G401 (cell line): Measurements from ENCODE around the gene PPP6R2. TPM values are rescaled to one million over a fixed set of nuclear protein-coding genes. Genes with fewer than 3 reads are reported as not detected.

Experiments used
- DNase-seq: peaks from one replicate; pipeline ENCODE4 v3.0.0-alpha.2; 2015; ENCODE audit warnings: low spot score
- in situ Hi-C: cut with HindIII; loops from 2 replicates; pipeline ENCODE4 v1.10.0; 2016; ENCODE audit warnings: low sequenced_read_pairs, mixed read lengths
- total RNA-seq: library from RNA; depleted of rRNA; stranded (reverse); fragments of >200 nt; shearing (Covaris generic); gene quantifications from 2 replicates; pipeline ENCODE4 v1.2.3, GENCODE V29; 2014

The PPP6R2 gene
- total RNA-seq, 1 experiment from 2014 or later: 77.8 TPM

DNA sequence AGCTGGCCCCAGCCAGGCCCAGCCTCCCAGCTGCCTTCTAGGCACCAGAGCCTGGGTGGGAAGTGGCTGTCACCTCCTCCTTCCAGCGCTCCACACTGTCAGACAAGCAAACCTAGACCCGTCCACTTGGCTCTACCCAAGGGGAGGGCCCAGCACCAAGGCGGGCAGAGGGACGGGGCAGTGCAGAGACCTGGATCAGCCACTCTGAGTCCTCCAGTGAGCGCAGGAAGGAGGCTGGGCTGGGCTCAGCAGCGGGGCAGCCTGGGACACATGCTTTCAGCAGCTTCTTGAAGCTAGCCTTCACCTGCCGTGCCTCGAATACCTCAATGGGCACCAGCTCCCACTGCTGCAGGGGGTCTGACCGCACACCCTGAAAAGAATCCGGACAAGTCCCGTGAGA lies 112.9 kb downstream of the PPP6R2 start:
- DNase-seq: no peak
- in situ Hi-C loops: no loop called here

DNA sequence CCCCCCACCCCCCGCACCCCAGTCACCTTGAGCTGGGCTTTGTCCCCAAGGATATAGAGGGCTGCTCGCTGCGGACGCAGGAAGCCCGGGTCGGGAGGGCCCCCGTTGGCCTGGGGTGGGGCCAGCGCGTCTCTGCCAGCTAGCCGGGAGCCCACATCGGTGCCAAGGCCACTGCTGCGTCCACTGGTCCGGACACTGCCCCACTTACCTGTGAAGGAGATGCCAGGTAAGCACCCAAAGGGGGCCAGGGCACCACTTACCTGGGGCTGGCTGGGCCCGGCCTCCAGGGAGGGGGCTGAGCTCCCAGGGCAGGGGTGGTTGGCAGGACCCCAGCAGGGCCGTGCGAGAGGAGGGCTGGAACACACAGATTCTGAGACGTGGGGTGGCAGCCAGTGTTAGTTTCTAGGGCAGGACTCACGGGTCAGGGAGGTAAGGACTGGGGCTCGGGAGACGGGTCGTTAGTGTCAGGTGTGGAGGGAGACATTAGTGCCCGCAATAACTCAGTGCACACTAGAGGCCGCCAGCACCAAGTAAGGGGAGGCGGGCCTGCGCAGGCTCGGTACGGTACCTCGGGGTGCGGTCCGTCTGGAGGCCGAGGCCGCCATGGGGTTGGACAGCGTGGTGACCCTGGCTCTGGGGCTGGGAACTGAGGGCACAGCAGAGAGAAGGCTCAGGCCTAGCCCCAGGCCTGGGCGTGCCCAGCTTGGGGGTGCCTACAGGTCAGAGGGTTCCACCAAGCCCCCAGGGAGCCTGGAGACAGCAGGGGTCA lies 113.5 kb downstream of the PPP6R2 start:
- DNase-seq: no peak
- in situ Hi-C loops: no loop called here

DNA sequence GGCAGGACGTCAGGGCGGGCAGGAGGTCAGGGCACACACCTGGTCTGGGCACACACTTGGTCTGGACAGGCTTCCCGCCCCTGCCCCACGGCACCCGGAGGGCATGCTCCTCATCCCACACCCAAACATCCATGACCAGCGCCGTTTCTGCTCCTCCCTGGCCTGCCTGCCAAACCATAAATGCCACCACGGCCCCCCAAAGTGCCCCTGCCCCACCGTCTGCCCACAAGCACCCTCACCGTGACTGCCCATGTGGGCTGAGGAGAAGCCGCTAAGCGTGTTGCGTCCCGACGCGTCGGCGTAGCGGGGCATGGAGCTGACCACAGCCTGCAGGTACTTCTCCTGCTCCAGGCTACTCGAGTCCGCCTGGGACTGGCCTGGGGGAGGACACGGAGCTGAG lies 115.9 kb downstream of the PPP6R2 start:
- in situ Hi-C loops: no loop called here
- no peak for DNase-seq

DNA sequence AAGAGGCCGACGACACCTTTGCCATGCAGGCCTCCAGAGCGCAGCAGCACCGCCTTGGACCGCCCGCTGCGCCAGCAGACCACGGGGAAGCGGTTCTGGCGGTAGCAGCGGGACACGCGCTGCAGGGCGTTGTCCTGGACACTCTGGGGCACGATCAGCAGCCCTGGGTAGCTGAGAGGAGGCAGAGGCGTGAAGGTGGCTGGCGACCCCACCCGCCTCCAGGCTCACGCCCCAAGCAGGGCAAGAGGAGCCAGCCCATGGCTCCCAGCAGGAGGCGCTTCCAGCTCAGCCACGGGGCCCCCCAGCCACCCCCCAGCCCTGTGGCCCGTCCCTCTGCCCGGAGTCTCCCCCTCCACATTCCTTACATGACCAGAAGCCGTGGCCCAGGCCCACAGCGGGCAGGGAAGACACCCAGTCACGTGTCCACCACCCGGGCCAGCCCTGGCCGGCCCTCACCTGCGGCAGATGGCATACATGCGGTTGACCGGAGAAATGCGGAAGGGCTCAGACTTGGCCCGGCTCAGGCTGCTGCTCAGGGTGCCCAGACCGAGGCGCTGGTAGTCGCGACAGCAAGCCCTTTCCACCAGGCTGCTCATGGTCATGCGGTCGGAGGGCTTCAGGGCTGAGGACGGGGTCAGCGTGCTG lies 116.5 kb downstream of the PPP6R2 start:
- DNase-seq: peak; percentile 94
- in situ Hi-C loops: no loop called here

DNA sequence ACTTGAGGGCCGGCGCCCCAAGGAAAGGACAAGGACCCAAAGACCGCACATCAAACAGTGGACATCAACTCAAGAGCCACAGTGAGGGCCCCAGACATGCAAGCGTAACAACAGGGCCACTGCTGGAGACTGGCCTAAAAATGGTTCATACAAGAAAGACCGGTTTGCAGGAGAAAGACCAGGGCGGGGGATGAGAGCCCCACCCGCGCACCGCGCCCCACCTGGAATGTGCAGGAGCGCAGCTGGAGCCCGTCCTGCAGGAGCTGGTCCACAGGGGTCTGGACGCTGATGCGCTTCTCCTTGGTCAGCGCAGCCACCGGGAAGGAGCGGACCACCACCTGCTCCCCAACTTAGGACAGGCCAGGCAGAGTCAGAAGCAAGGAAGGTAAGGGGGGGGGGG lies 117.8 kb downstream of the PPP6R2 start:
- DNase-seq: no peak
- in situ Hi-C loops: no loop called here

DNA sequence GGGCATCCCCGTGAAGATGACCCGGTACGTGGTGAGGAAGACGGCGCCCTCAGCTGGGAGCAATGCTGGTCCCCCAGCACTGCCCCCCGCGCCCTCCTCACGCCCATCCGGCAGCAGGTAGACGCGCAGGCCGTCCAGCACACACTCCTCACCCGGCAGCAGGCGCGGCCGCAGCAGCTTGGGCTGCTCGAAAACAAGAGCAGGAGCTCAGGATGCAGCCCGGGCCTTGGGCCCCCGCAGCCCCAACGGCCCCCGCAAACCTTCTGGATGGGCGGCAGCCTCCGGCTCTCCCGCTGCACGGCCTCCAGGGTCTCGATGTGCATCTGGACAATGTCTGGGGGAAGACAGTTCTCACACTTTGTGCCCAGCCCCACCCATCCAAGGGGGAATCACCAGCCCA lies 118.4 kb downstream of the PPP6R2 start:
- no peak for DNase-seq
- in situ Hi-C loops: no loop called here

DNA sequence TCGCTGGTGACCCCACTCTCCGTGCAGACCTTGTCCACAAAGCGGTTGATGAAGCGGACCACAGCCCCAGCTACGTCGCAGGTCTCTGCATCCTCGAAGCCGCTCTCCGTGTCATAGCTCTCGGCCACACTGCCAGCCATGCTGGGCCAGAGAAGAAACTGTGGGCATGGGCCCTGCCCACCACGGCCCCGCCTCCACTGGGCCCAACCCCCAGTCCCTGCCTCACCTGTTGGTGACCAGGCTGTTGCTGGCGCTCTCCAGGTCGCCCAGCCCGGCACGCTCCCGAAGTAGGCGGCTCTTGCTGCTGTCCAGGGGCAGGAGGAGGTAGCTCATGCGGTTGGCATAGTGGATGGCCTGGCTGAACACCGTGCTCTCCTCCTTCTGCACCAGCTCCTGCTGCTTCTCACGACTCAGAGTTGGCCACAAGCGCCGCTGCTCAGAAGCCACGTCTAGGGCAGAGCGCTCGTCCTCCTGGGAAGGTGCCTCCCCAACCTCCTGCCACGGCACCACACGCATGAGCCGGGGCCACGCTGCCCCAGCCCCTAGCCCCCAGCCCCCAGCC lies 118.9 kb downstream of the PPP6R2 start:
- DNase-seq: peak; percentile 70
- in situ Hi-C loops: no loop called here

DNA sequence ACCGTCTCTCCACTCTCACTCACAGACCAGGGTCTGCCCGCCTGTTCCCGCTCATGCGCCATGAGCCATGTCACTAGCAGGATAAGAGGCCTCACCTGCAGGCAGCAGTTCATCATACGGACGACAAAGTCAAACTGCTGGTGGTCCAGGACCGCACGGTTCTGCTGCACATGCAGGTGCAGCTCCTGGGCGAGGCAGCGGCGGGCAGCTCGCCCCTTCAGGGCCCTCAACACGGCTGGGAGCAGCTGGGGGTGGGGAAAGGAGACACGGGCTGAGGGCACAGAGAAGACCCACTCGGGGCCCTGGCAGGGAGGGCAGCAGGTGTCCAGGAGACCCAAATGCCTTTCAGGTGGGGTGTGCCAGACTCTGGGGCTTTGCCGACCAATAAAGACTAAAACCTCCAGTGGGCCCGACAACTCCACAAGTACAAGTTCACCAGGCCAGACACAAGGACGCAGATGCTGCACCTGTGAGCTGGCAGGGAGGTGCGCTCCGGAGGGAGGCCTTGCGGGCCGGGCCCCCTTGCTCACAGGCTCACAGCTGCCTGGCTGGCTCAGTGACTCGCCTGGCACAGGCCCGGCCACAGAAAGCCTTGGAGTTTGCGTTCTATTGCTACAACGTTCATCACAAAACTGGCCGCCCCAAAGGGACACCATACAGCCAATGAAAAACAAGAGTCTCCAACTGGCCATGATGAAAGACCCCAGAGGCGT lies 120.2 kb downstream of the PPP6R2 start:
- in situ Hi-C loops: no loop called here

DNA sequence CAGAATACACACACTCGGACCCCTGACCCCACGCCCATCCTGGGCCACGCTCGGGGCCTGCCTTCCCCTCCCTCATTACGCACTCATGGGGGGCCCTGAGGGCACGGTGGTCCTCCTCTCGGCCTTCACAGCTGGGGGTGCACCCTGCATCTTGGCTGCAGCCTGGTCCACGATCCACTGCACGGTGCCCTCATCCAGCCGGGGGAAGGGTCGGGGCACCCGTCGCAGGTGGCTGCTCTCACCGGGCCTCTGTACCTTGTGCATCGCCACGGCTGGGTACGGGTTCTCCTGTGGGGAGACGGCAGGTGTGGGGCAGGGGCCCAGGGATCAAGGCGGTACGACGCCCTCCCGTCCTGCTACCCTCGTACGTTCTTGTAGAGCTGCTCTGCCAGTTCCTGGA lies 121.3 kb downstream of the PPP6R2 start:
- in situ Hi-C loops: no loop called here
- no peak for DNase-seq

More for the DNA sequence above, 120.2 kb downstream of the PPP6R2 start:
- DNase-seq: no peak

DNA sequence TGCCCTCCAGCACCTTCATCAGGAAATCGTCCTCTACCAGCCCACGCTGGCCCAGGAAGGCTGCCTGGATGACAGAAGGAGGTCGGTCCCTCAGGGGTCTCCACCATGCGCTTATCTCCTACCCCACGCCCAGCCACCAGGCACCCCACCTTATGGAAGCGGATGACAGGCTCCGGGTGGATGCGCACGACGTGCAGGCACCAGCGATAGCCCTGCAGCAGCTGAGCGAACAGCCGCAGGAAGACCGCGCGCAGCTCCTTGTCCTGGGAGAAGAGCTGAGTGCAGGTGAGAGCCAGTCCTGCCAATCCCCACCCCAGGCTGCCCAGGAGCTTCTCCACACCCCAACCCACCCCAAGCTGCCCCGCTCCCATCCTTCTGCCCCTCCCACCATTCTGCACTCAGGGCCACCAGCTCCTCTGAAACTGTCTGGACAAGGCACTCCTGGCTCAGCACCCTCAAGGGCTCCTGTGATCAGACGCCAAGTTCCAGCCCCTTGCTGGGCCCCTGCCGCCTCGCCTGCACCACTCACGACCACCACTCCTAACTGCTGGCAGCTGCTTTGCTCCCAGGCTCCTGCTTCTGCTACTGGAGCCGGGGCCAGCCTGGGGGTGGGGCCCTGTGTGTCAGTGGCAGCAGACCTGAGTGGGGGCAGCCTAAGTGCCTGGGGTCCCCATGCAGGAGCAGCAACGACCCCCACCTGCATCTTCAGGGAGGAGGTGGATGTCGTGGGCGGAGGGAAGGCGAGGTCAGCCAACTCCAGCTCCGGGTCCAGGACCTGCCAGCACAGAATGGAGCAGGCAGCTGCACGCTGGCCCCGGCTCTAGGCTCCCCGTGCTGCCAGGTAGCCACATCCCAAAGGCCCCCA lies 122.2 kb downstream of the PPP6R2 start:
- no peak for DNase-seq
- in situ Hi-C loops: no loop called here

DNA sequence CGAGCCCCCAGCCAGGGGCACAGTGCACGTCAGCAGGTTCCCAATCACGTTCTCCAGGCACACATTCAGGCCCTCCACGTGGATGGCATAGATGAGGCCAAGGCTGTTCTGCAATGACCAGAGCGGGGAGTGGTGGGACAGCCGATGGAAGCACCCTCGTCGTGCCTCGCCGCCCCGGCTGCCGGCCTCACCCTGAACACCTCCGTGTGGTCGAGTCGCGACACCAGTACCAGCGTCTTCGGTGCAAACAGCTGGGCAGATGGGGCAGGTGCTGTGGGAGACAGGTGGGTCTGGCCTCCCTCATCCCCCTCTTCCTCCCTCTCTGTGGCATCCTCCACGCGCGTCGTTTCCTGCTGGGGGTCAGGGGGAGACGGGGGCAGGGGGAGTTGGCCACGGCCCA lies 124.2 kb downstream of the PPP6R2 start:
- in situ Hi-C loops: no loop called here
- DNase-seq: no peak

DNA sequence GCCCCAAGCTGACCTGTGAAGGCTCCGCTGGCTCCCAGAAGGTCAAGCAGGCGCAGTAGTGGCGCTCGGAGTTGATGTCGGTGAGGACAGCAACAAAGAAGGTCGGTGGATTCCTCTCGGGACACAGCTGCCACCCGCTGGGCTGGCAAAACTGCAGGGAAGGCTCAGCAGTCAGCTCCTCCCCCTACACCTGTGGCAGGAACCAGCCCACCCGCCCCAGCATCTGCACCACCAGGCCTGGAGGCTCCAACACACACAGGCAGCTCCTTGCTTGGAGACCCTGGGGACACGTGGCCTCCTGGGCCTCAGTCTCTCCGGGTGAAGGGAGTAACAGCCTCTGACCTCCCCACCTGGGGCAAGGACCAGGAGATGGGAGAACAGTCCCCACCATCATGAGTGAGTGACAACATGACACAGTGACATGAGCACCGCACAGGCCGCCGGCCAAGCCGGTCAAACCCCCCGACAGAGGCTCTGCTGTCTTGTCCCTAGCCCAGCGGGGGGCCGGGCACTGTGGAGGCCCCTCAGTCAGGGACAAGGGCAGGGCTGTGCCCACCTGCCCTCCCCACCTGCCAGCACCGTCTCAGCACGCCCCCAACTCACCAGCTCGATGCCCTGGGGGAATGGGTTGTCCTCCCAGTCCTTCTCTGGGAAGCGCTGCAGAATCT lies 124.8 kb downstream of the PPP6R2 start:
- no peak for DNase-seq
- in situ Hi-C loops: no loop called here

DNA sequence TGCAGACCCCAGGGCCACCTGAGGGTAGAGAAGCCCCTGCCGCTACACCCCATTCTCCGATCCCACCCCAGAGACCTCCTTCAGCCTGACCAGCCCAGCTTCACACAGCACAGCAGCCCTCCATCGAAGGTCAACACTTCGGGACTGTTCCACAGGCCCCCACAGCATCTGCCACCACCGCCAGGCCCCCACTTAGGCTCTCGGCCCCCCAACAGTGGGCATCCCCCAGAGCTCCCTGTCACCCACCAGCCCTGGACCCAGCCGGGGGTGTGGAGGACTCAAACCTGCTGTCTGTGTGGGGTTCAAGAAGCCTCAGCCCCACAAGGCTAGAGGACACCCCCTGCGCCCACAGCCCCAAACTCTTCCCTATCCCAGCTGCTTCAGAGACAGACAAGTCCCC lies 125.5 kb downstream of the PPP6R2 start:
- in situ Hi-C loops: no loop called here
- no peak for DNase-seq

DNA sequence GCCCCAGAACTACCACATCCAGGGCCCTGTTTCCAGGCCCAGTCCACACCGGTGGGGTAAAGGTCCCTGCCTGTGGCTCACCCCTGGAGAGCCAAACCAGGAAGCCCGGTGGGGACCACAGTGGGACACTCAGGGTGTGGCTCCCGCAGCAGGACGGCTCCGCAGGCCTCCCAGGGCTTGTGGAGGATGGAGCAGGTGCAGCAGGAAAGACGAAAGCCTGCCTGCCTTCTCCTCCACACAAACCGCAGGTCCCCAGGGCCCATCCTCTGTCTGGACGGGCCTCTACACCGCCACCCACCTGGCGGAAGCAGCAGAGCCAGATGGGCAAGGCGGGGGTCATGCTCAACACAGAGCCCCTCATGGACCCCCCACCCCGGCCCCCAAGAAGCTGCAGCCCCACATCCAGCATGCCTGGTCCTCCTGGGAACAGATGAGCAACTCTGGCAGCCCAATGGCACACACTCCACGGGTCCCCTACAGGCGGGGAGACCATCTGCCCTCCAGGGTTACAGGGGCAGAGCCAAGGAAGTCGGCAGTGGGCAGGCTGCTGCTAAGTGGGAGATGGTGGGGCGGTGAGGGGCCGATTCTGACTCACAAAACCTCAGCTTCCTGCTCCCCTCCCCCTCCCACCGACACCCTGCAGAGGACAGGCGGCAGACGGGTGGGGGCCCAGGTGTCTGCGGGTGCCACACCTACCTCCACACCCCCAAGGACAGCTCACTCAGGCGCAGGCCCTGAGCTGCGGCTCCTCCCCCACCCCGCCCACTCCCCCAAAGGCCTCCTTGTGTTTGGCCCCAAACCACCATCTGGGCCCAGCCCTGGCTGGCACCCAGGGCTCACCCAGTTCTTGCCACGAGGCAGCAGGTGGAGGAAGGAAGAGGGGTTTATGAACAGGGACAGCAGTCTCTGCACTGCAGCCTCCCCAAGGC lies 126.5 kb downstream of the PPP6R2 start:
- DNase-seq: peak; percentile 59
- in situ Hi-C loops: no loop called here

DNA sequence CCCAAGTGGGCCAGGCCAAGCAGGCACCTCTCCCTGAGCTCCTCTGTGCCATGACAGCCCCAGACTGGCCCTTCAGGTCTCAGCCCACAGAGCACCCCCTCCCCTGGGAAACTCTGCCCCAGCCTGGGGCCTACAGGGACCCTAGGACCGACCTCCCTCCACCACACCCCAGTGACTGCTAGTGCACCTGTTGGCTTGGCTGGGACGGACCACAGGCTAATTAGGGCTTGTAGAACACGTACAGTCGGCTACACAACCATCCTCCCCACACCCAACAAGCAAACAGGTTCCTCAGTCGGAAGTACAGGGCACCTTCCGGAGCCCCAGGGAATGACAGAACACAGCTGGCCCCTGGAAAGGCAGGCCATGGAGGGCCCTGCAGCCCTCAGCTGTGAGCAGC lies 127.4 kb downstream of the PPP6R2 start:
- in situ Hi-C loops: no loop called here
- no peak for DNase-seq

DNA sequence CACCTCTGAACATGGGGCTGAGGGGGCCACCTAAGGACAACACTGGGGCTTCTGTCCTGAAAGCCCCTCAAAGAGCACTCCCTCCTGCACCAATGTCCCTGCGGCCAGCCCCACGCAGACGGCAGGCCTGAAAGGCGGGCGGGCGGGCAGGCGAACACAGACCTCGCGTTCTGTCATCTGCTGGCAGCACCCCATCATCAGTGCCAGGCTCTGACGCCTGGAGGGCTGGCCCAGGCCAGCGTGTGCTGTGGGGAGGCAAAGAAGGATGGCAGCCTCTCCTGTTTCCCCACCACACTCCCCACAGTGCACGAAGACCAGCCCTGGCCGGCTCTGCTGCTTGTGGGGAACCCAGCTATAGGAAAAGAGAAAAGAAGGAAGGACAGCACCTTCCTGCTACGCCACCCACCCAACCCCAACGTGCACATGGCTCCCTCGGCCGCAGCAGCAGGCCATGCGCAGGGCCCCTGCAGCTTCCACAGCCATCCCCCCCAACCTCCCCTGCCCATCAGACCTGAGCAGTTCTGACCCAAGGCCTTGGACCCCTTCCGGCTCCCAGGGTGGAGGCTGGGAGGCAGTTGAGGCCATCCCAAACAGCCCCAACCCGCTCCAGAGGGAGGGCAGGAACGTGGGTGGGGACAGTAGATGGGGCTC lies 128.2 kb downstream of the PPP6R2 start:
- DNase-seq: peak; percentile 79
- in situ Hi-C loops: no loop called here

DNA sequence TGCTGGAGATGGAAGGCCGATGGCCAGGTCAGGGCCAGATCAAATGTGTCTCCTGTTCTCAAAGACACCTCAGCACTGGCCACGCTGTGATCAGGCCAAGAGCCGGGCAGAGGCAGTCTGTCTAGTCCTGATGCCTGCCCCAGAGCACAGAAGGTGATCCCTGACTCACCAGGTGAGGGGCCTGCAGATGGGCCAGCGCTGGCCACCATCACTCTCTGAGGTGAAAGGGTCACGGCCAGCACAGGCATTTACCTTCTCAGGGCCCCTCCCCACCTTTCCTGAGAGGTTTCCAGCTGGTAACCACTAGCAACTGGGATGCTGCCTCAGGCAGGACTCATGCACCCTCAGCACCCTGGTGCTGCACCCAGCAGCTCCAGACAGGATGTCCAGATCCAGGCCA lies 128.8 kb downstream of the PPP6R2 start:
- in situ Hi-C loops: no loop called here
- DNase-seq: no peak
